HG03442 (cell line): ENCODE data around the gene CHI3L1.

Source experiments
- ATAC-seq: cut with Tn5 transposase; IDR thresholded peaks from one replicate; pipeline ENCODE4 v1.9.1; 2021; ENCODE audit warnings: mild to moderate bottlenecking, moderate library complexity; ENCODE audit not compliant: unreplicated experiment

The CHI3L1 gene

DNA sequence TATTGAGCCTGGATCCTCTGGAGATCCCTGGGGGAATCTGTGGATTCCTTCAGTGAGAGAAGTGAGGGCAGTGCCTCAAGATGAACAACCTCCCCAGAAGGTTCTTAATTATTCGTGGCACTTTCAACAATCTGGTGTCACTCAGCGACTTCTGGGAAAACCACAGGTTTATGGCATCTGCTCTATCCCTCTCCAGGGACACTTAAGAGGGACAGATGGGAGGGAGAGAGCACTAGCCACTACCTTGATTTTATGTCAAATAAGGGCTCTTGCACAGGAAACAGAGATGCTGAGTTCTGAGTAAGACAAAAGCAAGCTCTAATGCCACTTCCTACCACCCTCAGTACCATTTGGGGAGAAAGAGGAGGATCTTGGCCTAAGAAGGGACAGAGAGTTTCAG, 21.2 kb upstream of the CHI3L1 start:
- no peak for ATAC-seq

DNA sequence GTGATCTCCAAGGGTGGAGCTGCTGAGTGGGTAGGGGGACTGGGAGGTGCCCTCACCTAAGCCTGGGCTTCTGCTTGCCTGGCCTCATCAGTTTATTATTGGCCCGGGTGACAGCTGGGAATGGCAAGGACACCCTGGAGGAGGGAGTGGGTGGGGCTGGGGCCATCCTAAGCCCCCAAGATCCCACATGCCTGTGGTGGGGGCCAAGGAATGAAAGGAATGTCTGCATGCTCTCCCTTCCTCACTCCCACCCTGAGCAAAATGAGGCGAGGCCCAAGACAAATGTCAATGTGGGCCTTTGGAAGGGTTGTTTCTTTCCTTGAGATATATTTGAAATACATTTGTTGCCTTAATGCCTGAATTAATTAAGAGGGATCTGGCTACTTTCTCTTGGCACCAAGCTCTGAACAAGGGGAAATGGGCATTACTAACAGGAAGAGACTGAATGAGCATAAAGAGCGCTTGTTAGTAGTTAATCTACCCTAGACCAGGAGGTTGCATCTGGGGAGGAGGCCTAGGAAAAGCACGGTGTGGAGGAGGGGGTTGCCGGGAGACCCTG, 19.7 kb upstream of the CHI3L1 start:
- no peak for ATAC-seq

DNA sequence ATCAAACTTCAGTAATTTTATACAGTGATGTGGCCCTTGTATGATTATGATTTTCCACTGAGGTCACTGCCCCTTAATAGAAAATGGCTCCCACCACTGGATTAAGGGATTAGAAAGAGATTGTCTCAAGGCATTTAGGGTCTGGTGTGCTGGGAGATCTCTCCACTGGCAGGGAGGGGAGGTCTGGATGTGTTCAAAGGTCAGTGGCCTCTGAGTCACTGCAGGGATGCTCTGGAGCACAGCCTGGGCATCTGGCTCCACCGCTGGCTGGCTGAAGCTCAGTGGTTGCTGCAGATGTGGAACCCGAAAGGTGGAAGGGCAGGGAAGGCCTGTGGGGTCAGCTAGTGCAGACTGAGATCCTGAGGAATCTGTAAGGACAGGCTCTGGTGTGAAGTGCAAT, 18.3 kb upstream of the CHI3L1 start:
- no peak for ATAC-seq

DNA sequence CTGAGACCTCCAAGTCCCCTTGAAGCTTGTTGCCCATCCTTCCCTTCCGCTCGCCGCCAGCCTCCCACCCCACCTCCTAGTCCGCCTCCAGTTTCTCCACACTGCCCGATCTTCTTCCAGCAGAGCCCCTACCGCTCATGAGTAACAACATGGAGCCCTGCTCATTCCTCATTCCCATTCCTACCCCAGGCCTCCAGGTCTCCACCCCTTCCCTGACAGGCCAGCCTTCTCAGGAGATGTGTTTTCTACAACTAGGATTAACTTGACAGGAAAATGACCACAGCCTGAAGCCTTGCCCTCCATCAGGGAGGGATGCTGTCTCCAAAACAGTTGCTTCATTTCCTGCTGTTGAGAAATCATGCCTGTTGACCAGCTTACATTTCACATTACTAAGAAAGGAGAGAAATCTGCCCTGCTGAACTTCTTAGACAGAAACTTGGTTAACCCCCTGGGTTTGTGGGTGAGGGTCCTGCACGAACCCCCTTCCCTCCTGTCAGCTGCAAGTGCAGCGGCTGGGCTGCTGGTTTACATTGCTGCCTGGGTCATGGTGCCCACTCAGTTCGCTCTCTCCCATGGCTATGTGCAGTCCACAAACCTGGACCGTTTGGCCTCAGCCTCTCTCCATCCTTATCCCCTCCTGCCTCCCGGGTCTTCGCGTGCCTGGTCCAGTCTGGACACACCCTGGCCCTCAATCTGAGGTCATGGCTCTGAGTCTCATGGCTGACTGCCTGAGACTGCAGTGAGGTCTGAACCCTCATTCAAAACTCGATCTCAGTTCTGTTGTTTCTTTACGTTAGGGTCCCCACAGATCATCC, 16.1 kb upstream of the CHI3L1 start:
- no peak for ATAC-seq

DNA sequence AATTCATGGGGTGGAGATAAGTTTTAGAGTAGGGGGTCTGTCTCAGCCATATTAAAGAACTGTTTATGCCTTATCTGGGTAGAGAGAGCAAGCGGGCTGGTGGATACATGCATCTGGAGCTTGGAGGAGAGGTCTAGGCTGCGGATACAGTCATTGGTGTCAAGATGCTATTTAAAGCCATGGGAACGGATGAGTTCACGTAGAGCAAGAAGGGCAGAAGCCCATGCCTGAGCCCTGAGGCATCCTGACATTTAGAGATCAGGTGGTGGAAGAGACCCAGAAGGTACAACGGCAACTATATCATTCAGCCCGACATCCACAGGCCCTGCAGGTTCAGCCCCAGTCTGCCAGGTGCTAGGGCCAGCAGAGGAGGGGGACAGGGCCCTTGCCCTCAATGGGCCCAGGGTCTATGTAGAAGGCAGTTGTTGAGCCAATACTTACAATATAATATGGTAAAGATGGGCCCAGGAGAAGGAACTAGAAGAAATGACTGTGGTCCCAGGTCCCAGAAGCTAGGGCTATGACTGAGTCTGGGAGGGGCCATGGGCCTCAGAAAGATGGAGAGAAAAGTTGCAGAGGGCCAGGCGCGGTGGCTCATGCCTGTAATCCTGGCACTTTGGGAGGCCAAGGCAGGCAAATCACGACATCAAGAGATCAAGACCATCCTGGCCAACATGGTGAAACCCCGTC, 15.2 kb upstream of the CHI3L1 start:
- no peak for ATAC-seq

DNA sequence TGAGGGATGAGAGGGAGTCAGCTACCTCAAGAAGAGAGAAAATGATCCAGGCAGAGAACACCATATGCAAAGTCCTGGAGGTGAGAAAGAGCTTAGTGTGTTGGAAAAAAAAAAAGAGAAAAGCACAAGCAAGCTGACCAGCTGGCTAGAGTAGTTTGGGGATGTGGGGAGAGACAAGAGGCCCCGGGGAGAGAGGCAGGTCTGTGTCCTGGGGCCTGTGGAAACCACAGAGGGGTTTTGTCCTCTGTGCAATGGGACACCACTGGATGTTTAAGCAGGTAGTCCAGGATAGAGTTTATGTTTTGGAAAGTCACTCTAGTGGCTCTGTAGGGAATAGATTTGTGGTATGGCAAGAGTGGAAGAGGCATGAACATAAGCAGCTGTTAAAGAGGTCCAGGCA, 14.4 kb upstream of the CHI3L1 start:
- no peak for ATAC-seq

DNA sequence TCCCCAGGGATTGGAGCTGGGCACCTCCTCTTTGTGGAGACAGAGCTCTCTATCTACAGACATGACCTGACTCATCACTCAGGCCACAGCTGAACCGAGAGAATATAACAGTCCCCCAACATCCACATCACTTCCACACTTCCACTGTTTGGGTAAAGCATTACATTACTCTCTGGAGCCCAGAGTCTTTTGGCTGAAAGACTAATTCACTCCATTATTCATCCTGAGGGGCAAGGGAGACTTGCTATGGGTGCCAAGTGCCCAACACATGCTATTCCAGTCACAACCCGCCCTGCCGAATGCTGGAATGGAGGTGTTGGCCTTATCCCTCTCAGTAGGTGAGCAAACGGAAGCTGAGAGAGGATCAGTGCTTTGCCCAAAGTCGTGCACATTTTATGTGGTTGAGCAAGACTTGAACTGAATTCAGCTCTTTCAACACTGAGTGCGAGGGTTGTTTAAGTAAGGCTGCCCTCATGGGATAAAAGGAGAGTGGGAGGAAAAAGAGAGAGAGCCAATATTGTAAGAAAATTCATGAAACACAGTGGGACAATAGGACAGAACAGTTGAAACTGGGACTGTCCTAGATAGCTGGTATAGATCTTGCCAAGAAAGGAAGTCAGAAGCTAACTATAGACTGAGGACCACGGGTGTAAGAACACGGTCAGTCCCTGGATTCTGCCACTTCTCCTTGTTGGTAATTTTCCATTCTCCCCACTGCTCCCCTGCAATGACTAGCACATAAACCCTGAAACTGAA, 13.5 kb upstream of the CHI3L1 start:
- no peak for ATAC-seq

DNA sequence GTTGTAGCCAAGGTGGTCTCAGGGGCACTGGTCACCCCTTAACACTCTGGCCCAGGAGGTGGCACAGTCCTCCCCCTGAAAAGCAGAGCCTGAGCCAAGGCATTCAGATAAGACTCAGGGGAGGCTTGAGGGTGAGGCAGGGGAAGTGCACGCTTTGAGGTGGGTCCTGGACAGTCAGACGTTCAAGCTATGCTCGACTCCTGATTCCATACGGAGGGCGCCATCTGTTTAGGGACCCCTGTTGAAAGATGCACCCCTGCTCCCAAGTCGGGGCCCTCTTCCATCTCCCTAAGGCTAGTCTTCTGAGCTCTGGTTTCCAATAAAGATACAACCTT, 12.9 kb upstream of the CHI3L1 start:
- ATAC-seq, result no peak

DNA sequence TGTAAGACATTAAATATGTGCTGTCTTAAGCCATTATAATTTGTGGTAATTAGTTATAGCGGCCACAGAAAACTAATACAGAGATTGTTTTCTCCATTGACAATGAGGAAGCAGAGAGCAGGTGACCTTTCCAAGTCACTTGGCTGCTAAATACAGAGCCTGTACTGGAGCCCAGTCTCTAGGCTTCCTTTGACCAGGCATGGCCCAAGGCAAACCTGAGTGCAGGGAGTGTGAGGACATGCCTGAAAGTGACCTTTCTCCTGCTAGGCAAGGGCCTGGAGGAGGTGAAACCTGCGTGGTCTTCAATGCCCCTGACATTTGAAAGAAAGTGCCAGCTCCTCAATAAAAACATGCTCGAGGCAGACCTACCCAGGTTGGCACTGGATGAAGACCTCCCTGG, 12.5 kb upstream of the CHI3L1 start:
- no peak for ATAC-seq

DNA sequence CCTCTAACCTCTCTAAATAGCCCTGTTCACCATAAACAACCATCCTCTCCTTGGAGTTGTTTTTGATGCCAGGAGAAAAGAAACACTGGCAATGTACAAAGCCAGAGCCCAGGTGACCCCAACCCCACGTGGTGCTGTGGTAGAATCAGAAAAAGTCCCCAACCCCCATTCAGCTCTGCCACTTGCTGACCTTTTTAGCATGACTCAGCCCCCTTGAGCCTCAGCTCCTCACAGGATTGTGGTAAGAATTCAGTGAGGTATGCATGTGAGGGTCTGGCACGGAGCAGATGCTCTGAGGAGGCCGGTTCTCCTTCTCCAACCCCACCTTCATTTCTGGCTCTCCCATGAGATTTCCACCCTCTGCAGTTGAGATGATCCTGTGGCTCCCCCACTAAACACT, 11.1 kb upstream of the CHI3L1 start:
- ATAC-seq, result no peak

DNA sequence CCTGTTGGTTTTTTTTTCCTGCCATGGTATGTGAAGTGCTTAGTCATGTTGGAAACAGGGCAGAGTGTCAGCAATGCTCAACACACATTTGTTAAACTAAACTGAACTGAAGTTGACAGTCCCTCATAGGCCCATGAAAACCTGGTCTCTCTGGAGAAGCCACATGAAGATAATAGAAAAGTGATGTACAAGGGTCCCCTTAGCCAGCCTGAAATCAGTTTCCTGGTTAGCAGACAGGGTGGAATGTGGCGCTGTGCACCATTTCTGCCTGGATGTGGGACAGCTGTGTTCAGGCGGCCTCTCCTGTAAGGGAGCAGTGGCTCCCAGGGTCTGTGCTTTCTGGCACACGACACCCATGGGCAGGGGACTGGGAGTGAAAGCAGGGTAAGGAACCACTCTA, 9.9 kb upstream of the CHI3L1 start:
- ATAC-seq, result no peak

DNA sequence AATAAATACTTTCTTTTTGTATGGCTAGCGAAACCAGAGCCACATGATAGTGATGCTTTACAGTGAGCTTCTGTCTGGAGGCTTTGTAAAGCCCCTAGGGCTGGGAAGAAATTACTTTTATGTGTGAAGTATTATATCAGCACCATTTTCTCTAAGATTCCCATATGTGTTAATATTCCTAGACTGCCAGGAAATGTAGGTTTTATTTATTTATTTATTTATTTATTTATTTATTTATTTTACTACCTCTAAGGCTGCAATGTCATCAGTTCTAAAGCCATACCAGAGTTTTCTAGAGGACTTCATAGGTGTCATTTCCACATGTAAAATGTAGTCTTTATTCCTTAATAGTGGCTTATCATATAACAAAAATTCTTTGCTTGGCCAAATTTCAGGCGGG, 4.4 kb upstream of the CHI3L1 start:
- no peak for ATAC-seq

DNA sequence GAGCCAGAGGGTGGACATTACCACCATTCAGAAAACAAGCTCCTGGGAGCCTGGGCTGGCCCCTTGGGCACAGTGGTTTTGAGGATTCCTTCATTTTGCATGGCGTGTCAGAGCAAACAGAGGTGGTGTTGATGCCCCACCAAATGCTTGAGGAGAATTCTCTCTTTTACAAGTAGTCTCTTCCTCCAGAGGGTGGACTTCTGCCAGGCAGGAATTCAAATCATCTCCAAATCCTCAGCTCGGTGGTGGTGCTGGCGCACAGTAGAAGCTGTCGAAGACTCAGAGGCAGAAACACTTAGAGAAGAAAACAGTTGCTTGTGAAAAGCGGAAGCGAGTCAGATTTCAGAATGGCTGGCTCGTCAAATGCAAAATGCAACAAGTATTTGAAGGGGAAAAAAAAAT, 3.4 kb upstream of the CHI3L1 start:
- ATAC-seq, result no peak

DNA sequence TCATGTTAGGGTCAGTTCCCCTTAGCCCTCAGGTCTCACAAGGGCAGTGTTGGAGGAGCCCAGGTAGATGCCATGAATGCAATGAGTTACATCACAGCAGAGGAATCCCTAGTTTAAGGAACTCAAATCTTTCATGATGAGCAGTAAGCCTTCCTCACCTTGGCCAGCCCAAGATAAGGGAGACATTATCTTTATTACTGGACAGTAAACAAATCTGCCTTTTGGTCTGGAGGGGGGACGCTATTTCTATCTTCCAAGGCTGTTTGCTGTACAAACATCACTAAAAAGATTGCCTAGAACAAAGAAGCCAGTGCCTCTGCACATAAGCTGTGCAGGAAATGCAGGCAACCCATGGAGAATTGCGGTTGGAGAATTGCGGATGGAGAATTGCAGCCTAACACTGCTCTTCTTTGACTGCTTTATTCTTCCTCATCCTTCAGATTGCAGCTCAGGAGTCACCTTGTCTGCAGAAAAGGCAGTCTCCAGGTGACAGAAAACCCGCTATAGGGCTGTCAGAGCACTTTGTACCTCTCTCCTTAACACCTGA, 2.3 kb upstream of the CHI3L1 start:
- no peak for ATAC-seq

DNA sequence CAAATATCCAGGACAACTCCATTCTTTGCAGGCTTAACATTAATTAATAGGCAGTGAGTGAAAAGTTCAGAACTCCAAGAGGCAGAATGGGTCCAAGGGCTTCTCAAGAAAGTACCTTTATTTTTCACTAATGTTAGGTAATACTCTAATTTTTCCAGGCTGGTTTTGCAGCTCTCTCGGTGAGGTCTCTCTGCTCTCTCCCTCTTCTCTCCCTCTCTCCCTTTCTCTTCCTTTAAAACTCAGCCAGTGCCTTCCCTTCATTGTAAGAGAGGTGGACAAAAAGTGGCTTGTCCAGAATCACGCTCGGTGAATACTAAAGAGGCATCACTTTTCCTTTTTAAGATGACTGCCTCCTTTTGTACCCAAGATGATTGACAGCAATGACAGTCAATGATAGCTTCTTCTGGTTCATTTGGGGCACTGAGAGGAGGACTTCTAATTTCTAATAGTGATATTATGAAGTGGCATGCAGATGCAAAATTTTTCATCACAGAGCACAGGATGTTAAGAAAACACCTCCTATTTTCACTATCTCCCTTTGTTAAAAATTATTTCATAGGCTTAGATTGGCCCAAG, 1.3 kb upstream of the CHI3L1 start:
- no peak for ATAC-seq

DNA sequence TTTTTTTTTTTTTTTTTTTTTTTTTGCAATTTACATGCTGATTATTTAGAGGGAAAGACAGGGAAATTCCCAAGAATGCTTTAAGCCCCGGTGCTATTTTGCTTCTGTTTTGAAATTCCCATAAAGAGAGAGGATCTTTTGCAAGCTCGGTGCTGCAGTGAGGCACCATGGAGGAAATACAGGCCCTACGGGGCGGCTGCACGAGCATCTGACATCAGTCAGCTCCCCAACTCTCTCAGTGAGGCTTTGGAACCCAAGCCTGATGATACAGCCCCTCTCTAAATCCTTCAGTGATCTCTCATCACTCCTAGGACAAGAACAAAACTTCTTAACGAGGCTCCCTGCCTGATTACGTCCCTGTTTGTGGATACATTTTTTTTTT, 791 bp upstream of the CHI3L1 start:
- ATAC-seq, result no peak

DNA sequence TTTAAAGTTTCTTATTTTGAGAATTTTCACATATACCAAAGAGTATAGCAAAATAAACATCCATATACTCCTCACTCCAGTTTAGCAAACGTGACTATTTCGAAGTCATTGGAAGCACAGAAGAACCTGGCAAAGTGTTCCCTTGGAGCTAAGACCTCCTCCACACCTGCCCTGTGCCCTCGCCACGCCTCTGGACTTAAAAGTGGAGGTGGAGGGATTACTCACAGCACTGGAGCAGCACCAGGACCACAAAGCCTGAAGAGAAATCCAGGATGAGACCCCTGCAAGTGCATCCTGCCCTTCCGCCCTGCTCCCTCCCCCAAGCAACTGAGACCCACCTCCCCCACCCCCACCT, 436 bp downstream of the CHI3L1 start:
- ATAC-seq, result no peak

DNA sequence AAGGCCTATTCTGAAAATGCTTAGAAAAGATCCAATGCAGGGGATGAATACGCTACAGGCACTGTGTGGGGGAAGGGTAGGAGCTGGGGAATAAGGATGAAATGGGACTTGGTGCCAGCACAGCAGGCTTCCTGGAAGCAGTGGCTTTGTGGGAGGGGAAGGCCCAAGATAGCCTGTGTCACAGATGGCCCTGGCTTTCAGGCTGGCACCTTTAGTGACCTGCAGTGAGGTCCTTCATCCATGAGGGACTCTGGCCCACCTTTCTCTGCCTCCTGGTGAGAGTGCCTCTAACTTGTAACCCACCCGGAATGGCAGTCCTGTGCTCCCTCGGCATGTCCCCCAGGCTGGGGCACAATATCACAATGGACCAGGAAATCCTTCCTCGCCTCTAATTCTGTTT, 919 bp downstream of the CHI3L1 start:
- ATAC-seq, result no peak

DNA sequence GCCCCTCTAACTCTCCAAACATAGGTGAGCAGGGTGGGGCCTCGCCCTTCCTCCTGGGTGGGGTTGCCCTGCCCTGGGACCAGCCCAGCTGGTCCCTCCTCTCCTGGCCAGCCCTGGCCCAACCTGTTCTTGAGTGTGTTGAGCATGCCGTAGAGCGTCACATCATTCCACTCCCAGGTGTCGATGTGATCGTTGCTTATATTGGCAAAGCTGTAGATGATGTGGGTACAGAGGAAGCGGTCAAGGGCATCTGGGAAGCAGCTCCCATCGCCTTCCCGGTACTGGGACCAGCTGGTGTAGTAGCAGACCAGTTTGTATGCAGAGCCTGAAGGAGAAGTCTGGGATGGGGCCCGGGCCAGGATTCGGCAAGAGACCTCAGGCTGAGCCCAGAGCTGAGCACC, 1.4 kb downstream of the CHI3L1 start:
- ATAC-seq, result no peak

DNA sequence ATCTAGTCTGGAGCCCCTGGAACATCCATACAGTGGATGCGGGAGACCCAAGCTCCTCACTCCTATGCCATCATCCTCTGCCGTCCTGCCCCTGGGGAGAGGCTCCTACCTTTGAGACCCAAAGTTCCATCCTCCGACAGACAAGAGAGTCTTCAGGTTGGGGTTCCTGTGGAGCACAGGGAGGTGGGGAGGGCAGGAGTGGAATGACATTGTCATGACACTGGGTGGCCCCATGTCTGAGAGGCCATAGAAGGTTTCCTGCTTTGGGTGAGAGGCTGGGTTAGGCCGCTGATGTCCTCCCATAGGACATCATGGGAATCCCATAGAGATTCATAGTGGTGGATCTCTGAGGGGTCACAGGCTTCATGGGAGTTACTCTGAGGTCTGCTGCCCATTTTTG, 2.0 kb downstream of the CHI3L1 start:
- no peak for ATAC-seq

DNA sequence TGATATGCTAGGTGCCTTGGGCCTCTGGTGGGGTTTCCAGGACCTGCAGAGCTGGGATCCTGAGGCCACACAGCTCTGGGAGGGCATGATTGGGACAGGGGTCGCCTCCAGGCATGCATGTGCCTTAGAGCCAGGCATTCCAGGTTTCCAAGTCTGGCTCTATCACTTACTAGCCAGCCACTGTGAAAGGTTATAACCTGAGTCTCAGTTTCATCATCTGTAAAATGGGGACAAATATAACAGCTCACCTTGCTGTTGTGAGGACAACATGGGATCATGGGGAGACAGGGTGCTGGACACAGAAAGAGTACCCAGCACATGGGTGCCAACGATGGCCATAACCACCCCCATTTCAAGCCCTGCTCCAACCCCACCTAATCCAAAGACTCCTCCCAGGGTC, 2.7 kb downstream of the CHI3L1 start:
- no peak for ATAC-seq
